ENCODE measurements around the gene SPSB1. TPM values are rescaled to one million over a fixed set of nuclear protein-coding genes. Genes with fewer than 3 reads are reported as not detected.

The SPSB1 gene
- total RNA-seq, 2 donors from 2014 or later = 20.4 to 26.9 TPM

DNA sequence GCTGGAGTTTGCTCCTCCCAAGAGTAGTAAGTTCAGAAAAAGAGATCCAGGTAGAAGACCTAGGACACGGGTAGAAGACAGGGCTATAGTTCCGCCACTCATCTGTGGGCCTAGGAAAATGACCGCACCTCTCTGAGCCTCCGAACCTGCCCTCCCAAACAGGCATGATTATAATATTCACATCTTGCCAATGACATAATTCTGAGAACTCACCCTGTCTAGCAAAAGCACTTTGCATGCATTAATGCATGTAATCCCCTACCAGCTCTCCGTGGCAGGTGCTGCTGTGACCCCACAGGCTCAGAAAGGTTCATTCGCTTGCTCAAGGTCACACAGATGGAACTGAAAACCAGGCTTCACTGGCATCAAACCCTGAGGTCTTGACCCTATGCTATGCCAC is 88.0 kb downstream of the SPSB1 start:
- TF ChIP-seq, protein P1, sequence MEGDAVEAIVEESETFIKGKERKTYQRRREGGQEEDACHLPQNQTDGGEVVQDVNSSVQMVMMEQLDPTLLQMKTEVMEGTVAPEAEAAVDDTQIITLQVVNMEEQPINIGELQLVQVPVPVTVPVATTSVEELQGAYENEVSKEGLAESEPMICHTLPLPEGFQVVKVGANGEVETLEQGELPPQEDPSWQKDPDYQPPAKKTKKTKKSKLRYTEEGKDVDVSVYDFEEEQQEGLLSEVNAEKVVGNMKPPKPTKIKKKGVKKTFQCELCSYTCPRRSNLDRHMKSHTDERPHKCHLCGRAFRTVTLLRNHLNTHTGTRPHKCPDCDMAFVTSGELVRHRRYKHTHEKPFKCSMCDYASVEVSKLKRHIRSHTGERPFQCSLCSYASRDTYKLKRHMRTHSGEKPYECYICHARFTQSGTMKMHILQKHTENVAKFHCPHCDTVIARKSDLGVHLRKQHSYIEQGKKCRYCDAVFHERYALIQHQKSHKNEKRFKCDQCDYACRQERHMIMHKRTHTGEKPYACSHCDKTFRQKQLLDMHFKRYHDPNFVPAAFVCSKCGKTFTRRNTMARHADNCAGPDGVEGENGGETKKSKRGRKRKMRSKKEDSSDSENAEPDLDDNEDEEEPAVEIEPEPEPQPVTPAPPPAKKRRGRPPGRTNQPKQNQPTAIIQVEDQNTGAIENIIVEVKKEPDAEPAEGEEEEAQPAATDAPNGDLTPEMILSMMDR (conservative IDR thresholded peaks at IDR 0.05) = no peak
- Histone ChIP-seq H3K36me3 (ENCODE audit: control insufficient read depth, insufficient read depth, low read length) (no peaks in the 10 kb centered on the region), H3K27me3 (ENCODE audit: control insufficient read depth, insufficient read depth, low read length, poor library complexity, severe bottlenecking) (peaks cover 18% of the 10 kb centered on the region), H3K27ac (ENCODE audit: low read depth, low read length) (no peak overlapping the region), H3K4me1 (ENCODE audit: control insufficient read depth, insufficient read depth, low read length) (no peaks in the 10 kb centered on the region), H3K9ac (ENCODE audit: extremely low read depth, low read length, poor library complexity, severe bottlenecking) (no peak overlapping the region), H3K4me3 (ENCODE audit: low read length) (no peak overlapping the region), H3K9me3 (ENCODE audit: control insufficient read depth, low read length) (no peaks in the 10 kb centered on the region)
- no peaks in the 10 kb centered on the region for H3K36me3 Mint-ChIP-seq (ENCODE audit: low read depth)
- no peak overlapping the region for H3K27ac Mint-ChIP-seq
- WGBS, 2 experiments (ENCODE audit: insufficient coverage in 1 of 2, insufficient read length in 1 of 2) = 74 to 82% methylated on average over 4 to 6 of the region's 6 CpGs
- no peak for DNase-seq
- H3K4me1 Mint-ChIP-seq = no peaks in the 10 kb centered on the region
- peaks cover 48% of the 10 kb centered on the region for H3K27me3 Mint-ChIP-seq (ENCODE audit: insufficient read depth)
- no peak overlapping the region for H3K4me3 Mint-ChIP-seq
- no peaks in the 10 kb centered on the region for H3K9me3 Mint-ChIP-seq

DNA sequence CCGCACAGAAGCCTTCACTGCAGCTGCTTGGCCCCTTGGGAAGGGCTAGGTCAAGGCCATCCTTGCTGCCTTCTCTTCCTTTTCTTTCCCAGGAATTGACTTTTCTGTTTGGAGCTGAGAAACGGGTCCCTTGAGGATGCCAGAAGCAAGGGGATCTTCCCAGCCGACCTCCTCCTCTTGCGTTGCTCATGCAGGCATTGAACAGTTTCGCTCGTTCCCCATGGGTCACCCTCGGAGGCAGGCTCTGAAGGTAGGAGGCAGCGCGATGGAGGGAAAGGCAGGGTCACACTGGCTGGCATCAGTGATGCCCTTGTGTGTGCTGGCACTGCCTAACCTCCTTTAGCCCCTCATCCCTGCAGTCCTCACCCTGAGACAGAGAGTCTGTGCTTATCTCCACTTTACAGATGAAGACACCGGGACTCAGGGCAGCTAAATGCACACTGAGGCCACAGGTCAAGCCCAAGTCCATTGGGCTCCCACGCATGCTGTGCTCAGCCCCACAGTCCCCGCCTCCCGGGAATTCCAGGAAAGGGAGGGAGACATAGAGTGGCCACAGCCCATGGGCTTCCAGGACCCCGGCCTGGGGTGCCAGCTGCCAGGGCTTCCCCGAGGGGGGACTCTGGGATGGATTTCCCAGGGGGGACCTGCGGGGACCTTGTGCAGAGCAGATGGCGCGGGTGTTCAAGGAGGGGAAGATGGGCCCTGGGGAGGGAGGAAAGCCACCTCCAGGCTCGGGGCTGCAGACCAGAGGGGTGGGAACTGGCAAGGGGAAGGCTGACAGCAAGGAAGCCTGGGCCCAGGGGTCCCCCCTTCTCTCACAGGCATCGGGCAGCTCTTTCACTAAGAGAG is 90.2 kb downstream of the SPSB1 start:
- 85 to 91% methylated on average over 14 to 20 of the region's 20 CpGs for WGBS, 2 experiments (ENCODE audit: insufficient coverage in 1 of 2, insufficient read length in 1 of 2)
- H3K27me3 Mint-ChIP-seq (ENCODE audit: insufficient read depth) = peaks cover 27% of the 10 kb centered on the region
- H3K4me1 Mint-ChIP-seq = no peaks in the 10 kb centered on the region
- no peaks in the 10 kb centered on the region for H3K4me1 ChIP-seq (ENCODE audit: control insufficient read depth, insufficient read depth, low read length)
- DNase-seq = peak; percentile 69
- H3K27me3 ChIP-seq (ENCODE audit: control insufficient read depth, insufficient read depth, low read length, poor library complexity, severe bottlenecking) = no peaks in the 10 kb centered on the region
- no peaks in the 10 kb centered on the region for H3K9me3 ChIP-seq (ENCODE audit: control insufficient read depth, low read length)
- H3K4me3 ChIP-seq (ENCODE audit: low read length) = no peak overlapping the region
- no peaks in the 10 kb centered on the region for H3K9me3 Mint-ChIP-seq
- H3K36me3 Mint-ChIP-seq (ENCODE audit: low read depth) = no peaks in the 10 kb centered on the region
- no peak overlapping the region for H3K9ac ChIP-seq (ENCODE audit: extremely low read depth, low read length, poor library complexity, severe bottlenecking)
- H3K36me3 ChIP-seq (ENCODE audit: control insufficient read depth, insufficient read depth, low read length) = no peaks in the 10 kb centered on the region
- no peak overlapping the region for H3K27ac ChIP-seq (ENCODE audit: low read depth, low read length)
- TF ChIP-seq, protein P1 (conservative IDR thresholded peaks at IDR 0.05) = no peak
- no peak overlapping the region for H3K4me3 Mint-ChIP-seq
- H3K27ac Mint-ChIP-seq = no peak overlapping the region

DNA sequence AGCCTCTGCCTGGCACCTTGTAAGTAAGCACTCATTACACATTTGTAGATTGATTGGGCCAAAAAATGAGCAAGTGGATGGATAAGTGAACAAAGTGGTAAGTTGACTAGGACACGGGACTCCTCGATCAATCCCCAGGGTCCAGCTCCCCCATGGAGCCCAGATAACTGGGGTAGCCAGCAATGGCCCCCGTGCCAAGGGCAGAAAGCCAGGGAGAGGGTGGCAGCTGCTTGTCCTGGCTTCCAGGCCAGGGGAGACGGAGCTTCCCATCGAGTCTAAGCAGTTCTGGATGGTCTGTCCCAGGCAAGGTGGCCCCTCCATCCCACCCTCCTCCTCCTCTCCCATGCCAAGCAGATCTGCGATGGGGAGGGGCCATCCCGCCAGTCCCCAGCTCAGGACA is 91.4 kb downstream of the SPSB1 start:
- Histone ChIP-seq H3K27ac (ENCODE audit: low read depth, low read length) (no peak overlapping the region), H3K4me3 (ENCODE audit: low read length) (no peak overlapping the region), H3K9ac (ENCODE audit: extremely low read depth, low read length, poor library complexity, severe bottlenecking) (no peak overlapping the region), H3K27me3 (ENCODE audit: control insufficient read depth, insufficient read depth, low read length, poor library complexity, severe bottlenecking) (no peaks in the 10 kb centered on the region), H3K4me1 (ENCODE audit: control insufficient read depth, insufficient read depth, low read length) (no peaks in the 10 kb centered on the region), H3K9me3 (ENCODE audit: control insufficient read depth, low read length) (no peaks in the 10 kb centered on the region), H3K36me3 (ENCODE audit: control insufficient read depth, insufficient read depth, low read length) (no peaks in the 10 kb centered on the region)
- 94 to 95% methylated on average over 4 to 7 of the region's 7 CpGs for WGBS, 2 experiments (ENCODE audit: insufficient coverage in 1 of 2, insufficient read length in 1 of 2)
- peaks cover 22% of the 10 kb centered on the region for H3K27me3 Mint-ChIP-seq (ENCODE audit: insufficient read depth)
- no peak for DNase-seq
- TF ChIP-seq, protein P1 (conservative IDR thresholded peaks at IDR 0.05) = no peak
- no peaks in the 10 kb centered on the region for H3K4me1 Mint-ChIP-seq
- no peaks in the 10 kb centered on the region for H3K36me3 Mint-ChIP-seq (ENCODE audit: low read depth)
- no peaks in the 10 kb centered on the region for H3K9me3 Mint-ChIP-seq
- H3K4me3 Mint-ChIP-seq = no peak overlapping the region
- H3K27ac Mint-ChIP-seq = no peak overlapping the region
